ENCODE results near the gene STAG3. TPM values are rescaled to one million over a fixed set of nuclear protein-coding genes. Genes with fewer than 3 reads are reported as not detected.

The STAG3 gene
- total RNA-seq, 1 experiment from 2014 or later: 3.1 TPM

GRCh38 chr7:100159099-100159623 lies 18.6 kb upstream of the STAG3 start:
- Histone ChIP-seq H2BK120ac (ENCODE audit: low read depth, low read length, poor library complexity, severe bottlenecking) (no peak overlapping the region), H3K18ac (ENCODE audit: insufficient read length, low read depth, low read length) (no peak overlapping the region), H4K5ac (ENCODE audit: insufficient read length, low read depth, low read length) (no peak overlapping the region), H3K4me1 (ENCODE audit: insufficient read depth, low read length) (no peaks in the 10 kb centered on the region; the same call in 1 of the 2 replicates), H3K9me3 (ENCODE audit: control insufficient read depth, low read depth, low read length) (no peaks in the 10 kb centered on the region), H4K91ac (ENCODE audit: insufficient read length, low read depth, low read length) (no peak overlapping the region), H3K14ac (ENCODE audit: insufficient read depth, low read length) (no peak overlapping the region), H4K8ac (replicated peaks; ENCODE audit: insufficient read length, low read depth, low read length) (no peak overlapping the region), H2BK15ac (ENCODE audit: low read depth, low read length) (no peak overlapping the region), H2AK5ac (ENCODE audit: insufficient read length, low read length) (no peak overlapping the region), H3K27ac (ENCODE audit: insufficient read length, low read depth, low read length) (no peak overlapping the region), H3K4ac (ENCODE audit: low read depth, low read length) (no peak overlapping the region), H3K27me3 (ENCODE audit: insufficient read depth, low read length) (no peaks in the 10 kb centered on the region), H3K23me2 (ENCODE audit: insufficient read length, low read depth, low read length, poor library complexity, severe bottlenecking) (peaks cover 10% of the 10 kb centered on the region), H3K79me2 (ENCODE audit: insufficient read depth, low read length) (no peaks in the 10 kb centered on the region), H3K4me2 (ENCODE audit: insufficient read depth, insufficient read length, low read length) (peak overlapping the region; percentile 41), H3K9ac (ENCODE audit: extremely low read depth, insufficient read length, low read length) (no peak overlapping the region), H4K20me1 (ENCODE audit: control insufficient read depth, insufficient read depth, insufficient read length) (no peaks in the 10 kb centered on the region), H3K56ac (ENCODE audit: insufficient read length, low read depth, low read length) (no peak overlapping the region), H2AFZ (ENCODE audit: low read length) (no peak overlapping the region), H3K79me1 (ENCODE audit: insufficient read depth, low read depth, low read length, poor library complexity, severe bottlenecking) (peaks cover 2% of the 10 kb centered on the region), H2BK20ac (ENCODE audit: low read depth, low read length, poor library complexity, severe bottlenecking) (no peak overlapping the region), H3K23ac (ENCODE audit: insufficient read length, low read depth, low read length) (no peak overlapping the region), H3T11ph (ENCODE audit: low read length) (no peak overlapping the region), H2BK12ac (ENCODE audit: insufficient read length, low read depth, low read length) (no peak overlapping the region), H2BK5ac (ENCODE audit: insufficient read length, low read length) (no peak overlapping the region)
- Mint-ChIP-seq H3K36me3 (ENCODE audit: insufficient read depth in 1 of 3, low read depth in 3 of 3) (peaks cover 12 to 30% (median 29%) of the 10 kb centered on the region in 3 experiments; a peak in 6 of 7 replicates), H3K4me1 (peaks cover 16 to 26% of the 10 kb centered on the region in 2 experiments), H3K27me3 (ENCODE audit: low read depth) (no peaks in the 10 kb centered on the region; the same call in none of the 2 replicates), H3K9me3 (no peaks in the 10 kb centered on the region), H3K4me3 (peak overlapping the region; percentile 75 to 83), H3K27ac (peak overlapping the region; percentile 59 to 84 (median 64); a peak in 4 of 7 replicates)
- DNase-seq: peak; percentile 51
- no CpG with 5 or more reads among the region's 7 CpGs for WGBS (ENCODE audit: extremely low coverage, insufficient read length, low lambda C conversion rate)
- TF ChIP-seq, protein P1, sequence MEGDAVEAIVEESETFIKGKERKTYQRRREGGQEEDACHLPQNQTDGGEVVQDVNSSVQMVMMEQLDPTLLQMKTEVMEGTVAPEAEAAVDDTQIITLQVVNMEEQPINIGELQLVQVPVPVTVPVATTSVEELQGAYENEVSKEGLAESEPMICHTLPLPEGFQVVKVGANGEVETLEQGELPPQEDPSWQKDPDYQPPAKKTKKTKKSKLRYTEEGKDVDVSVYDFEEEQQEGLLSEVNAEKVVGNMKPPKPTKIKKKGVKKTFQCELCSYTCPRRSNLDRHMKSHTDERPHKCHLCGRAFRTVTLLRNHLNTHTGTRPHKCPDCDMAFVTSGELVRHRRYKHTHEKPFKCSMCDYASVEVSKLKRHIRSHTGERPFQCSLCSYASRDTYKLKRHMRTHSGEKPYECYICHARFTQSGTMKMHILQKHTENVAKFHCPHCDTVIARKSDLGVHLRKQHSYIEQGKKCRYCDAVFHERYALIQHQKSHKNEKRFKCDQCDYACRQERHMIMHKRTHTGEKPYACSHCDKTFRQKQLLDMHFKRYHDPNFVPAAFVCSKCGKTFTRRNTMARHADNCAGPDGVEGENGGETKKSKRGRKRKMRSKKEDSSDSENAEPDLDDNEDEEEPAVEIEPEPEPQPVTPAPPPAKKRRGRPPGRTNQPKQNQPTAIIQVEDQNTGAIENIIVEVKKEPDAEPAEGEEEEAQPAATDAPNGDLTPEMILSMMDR (conservative IDR thresholded peaks at IDR 0.05): no peak

All from H9 (cell line).